ENCODE results near the gene SRSF1. TPM values are rescaled to one million over a fixed set of nuclear protein-coding genes. Genes with fewer than 3 reads are reported as not detected.
"Not testable (repeated sequence)": the region's sequence is repeated elsewhere in the genome, so short reads cannot be mapped to it uniquely, and the experiment has no call there.

The SRSF1 gene
- total RNA-seq = 100 to 1,000 TPM; 148 to 159 TPM
- long read RNA-seq, transcript SRSF1-201 (4 exons, 1,513 nt) = major isoform, 28 of 51 reads
- long read RNA-seq, transcript SRSF1-204 (4 exons, 1,720 nt) = minor isoform, 5 of 51 reads
- long read RNA-seq, partial matches to known transcripts = 7 of 51 reads
- long read RNA-seq, other reads (novel, unspliced or antisense) = 11 of 51 reads

GRCh38 chr17:58006924-58007780, at the start of gene SRSF1:
Gene SRSF1 (minus strand): TSS chr17:58007246. CDS start chr17:58007137, 109 bp downstream.
- DNase-seq (peak; percentile 97 to 98), ATAC-seq (peak; percentile 91)
- intact Hi-C loops (cut with DNase I, micrococcal nuclease) = no loop called here

GRCh38 chr17:58056476-58056875, 49.4 kb upstream of the SRSF1 start:
- DNase-seq (no peak), ATAC-seq (no peak)
- intact Hi-C loops (cut with DNase I, micrococcal nuclease) = no loop called here

GRCh38 chr17:58054641-58055040, 47.6 kb upstream of the SRSF1 start:
- ATAC-seq (no peak), DNase-seq (no peak)
- intact Hi-C loops (cut with DNase I, micrococcal nuclease) = no loop called here

- intact Hi-C loops (cut with DNase I, micrococcal nuclease) = no loop called here
- DNase-seq (no peak), ATAC-seq (no peak)
Measured at GRCh38 chr17:58052945-58053715, 46.1 kb upstream of the SRSF1 start.

GRCh38 chr17:58052407-58052806, 45.4 kb upstream of the SRSF1 start:
- intact Hi-C loops (cut with DNase I, micrococcal nuclease) = no loop called here
- ATAC-seq (no peak), DNase-seq (no peak)

- ATAC-seq = no peak
- DNase-seq = no peak
- intact Hi-C loops (cut with DNase I, micrococcal nuclease) = no loop called here
Measured at GRCh38 chr17:58051468-58051867, 44.4 kb upstream of the SRSF1 start.

GRCh38 chr17:58050966-58051365, 43.9 kb upstream of the SRSF1 start:
- DNase-seq = no peak
- ATAC-seq = no peak
- intact Hi-C loops (cut with DNase I, micrococcal nuclease) = no loop called here

GRCh38 chr17:58049533-58049932, 42.5 kb upstream of the SRSF1 start:
- ATAC-seq = no peak
- no peak for DNase-seq
- intact Hi-C loops (cut with DNase I, micrococcal nuclease) = no loop called here

- no peak for DNase-seq
- intact Hi-C loops (cut with DNase I, micrococcal nuclease) = no loop called here
- ATAC-seq = no peak
Measured at GRCh38 chr17:58047376-58048150, 40.5 kb upstream of the SRSF1 start.

- intact Hi-C loops (cut with DNase I, micrococcal nuclease) = no loop called here
- no peak for ATAC-seq
- DNase-seq = no peak
Measured at GRCh38 chr17:58046239-58047094, 39.4 kb upstream of the SRSF1 start.

GRCh38 chr17:58044256-58044655, 37.2 kb upstream of the SRSF1 start:
- ATAC-seq; DNase-seq; intact Hi-C loops (cut with DNase I, micrococcal nuclease): not testable (repeated sequence)

GRCh38 chr17:58043221-58044181, 36.5 kb upstream of the SRSF1 start:
- DNase-seq = no peak

GRCh38 chr17:58041161-58041560, 34.1 kb upstream of the SRSF1 start:
- DNase-seq = no peak
- intact Hi-C loops (cut with DNase I, micrococcal nuclease) = no loop called here
- no peak for ATAC-seq

More at GRCh38 chr17:58043221-58044181, 36.5 kb upstream of the SRSF1 start:
- intact Hi-C loops (cut with DNase I, micrococcal nuclease) = no loop called here
- no peak for ATAC-seq

GRCh38 chr17:58040386-58040785, 33.3 kb upstream of the SRSF1 start:
- DNase-seq (no peak), ATAC-seq (no peak)
- intact Hi-C loops (cut with DNase I, micrococcal nuclease) = no loop called here

- intact Hi-C loops (cut with DNase I, micrococcal nuclease) = no loop called here
- DNase-seq = no peak
- ATAC-seq = no peak
Measured at GRCh38 chr17:58039975-58040374, 32.9 kb upstream of the SRSF1 start.

GRCh38 chr17:58032691-58033415, 25.8 kb upstream of the SRSF1 start:
- intact Hi-C loops (cut with DNase I, micrococcal nuclease) = no loop called here
- ATAC-seq = no peak

More at GRCh38 chr17:58032691-58033415, 25.8 kb upstream of the SRSF1 start:
- DNase-seq = no peak
